Iris pigment epithelial cell (primary cell): ENCODE data around the gene SAMD9.
"Not testable (repeated sequence)": the region's sequence is repeated elsewhere in the genome, so short reads cannot be mapped to it uniquely, and the experiment has no call there.

Experiments
- DNase-seq: peaks from one replicate; pipeline ENCODE4 v3.0.0-alpha.2; 2011; ENCODE audit warnings: low read depth

The SAMD9 gene

GRCh38 chr7:93117852-93118530 is at the start of gene SAMD9:
TSS of gene SAMD9 (minus strand) at chr7:93117979. CDS start at chr7:93106097, 11,882 bp downstream.
- peak; percentile 91 for DNase-seq

DNA sequence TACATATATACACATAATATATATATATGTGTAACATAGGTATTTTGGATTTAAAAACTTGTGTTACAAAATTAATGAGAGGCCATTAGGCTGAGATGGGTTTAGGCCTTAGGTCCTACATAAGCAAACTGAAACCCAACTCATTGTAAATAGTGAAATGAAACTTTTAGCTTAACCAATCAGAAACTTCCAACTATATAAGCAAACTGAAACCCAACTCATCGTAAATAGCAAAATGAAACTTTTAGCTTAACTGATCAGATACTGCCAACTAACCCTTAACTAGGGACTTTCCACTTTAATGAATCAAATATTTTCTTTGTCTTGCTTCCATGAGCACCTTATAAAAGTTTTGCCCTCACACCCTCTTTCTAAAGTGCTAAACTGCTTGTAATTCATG is 47.7 kb upstream of the SAMD9 start:
- no peak for DNase-seq

- DNase-seq = no peak
Observed at GRCh38 chr7:93164766-93165165, 47.0 kb upstream of the SAMD9 start.

GRCh38 chr7:93161181-93161762 is 43.5 kb upstream of the SAMD9 start:
- no peak for DNase-seq

DNA sequence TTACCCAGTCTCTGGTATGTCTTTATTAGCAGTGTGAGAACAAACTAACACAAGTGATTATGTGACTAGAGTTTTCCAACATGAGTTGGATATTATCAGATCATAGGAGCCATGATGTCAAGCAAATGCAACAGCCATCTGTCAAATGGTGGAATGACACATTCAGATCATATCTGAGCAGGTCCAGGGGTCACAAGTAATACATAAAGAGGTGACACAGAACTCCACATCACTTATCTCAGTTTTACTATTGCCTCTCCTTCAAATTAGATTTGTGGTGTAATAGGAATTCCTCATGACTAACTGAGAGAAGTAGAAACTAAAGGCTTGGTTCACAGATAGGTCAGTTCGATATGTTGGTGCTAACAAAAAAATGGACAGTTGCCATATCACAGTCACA is 42.6 kb upstream of the SAMD9 start:
- peak; percentile 58 for DNase-seq

DNA sequence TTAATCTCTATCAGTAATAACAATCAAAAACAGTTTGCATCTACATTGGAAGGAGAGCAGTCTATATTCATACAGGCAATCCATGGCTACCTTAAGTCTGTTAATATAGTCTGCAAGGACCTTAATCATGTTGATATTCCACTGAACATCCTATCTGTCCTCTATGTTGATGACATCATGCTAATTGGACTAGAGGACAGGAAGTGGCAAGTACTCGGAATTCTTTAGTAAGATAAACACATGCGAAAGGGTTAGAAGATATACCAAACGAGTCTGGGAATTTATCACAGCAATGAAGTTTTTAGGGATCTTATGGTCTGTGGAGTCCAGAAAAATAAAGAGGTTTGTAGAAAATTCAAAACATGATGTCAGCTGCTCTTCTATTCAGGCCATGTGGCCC is 41.7 kb upstream of the SAMD9 start:
- DNase-seq = peak; percentile 60

- DNase-seq = peak; percentile 42
Observed at GRCh38 chr7:93156884-93157283, 39.1 kb upstream of the SAMD9 start.

- peak; percentile 69 for DNase-seq
Observed at GRCh38 chr7:93150200-93150835, 32.5 kb upstream of the SAMD9 start.

DNA sequence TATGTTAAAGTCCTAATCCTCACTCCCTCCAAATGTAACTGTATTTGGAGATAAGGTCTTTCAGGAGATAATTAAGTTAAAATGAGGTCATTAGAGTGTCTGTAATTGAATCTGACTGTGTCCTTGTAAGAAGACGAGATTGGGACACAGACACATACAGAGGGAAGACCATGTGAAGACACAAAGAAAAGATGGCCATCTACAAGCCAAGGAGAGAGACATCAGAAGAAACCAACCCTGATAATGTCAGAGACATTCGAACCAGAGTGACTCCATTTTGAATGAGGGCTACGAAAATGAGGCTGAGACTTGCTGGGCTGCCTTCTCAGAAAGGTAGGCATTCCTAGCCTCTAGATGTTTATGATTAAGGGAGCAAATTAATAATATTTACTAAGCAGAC is 30.9 kb upstream of the SAMD9 start:
- DNase-seq = no peak

DNA sequence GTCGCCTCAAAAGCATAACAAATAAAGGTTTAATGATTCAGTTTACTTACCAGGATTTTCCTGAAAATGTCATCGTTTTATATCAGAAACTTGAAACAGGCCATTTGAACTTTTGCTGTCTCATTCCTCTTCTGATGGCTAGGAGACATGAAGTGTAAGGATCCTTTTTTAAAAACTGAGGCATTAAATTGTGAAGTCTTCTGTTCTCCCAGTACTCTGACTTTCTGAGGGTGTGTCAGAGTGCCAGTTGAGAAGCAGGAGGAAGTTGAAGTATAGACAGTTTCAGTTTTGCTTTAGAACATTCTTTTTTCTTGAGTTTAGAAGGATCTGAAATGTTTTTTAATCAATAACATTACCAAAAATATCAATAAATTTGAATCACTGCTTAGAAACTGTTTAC is 30.4 kb upstream of the SAMD9 start, which contains the start of gene SAMD9L:
Gene SAMD9L (minus strand): TSS at position 242 of the 400 bp plus-strand sequence. CDS start 12,414 bp downstream, outside the sequence.
- peak; percentile 53 for DNase-seq

DNA sequence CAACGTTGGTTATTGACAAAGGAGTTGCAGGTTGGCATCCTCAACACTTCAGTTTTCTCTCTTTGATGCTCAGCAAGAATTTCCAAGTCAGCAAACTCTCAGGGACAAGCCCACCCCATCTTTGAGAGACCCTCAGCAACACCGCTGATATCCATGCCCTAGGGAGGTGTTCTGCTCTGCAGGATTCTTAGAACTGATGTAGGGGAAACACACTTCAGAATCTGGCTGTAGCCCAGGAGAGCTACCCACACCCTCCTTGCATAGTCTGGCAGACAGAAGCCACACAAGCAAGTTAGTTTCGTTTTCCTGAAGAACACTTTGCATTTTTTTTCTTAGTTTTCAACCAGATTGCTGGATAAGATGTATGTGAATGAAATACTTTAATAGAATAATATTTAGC is 29.6 kb upstream of the SAMD9 start:
- DNase-seq = peak; percentile 73

DNA sequence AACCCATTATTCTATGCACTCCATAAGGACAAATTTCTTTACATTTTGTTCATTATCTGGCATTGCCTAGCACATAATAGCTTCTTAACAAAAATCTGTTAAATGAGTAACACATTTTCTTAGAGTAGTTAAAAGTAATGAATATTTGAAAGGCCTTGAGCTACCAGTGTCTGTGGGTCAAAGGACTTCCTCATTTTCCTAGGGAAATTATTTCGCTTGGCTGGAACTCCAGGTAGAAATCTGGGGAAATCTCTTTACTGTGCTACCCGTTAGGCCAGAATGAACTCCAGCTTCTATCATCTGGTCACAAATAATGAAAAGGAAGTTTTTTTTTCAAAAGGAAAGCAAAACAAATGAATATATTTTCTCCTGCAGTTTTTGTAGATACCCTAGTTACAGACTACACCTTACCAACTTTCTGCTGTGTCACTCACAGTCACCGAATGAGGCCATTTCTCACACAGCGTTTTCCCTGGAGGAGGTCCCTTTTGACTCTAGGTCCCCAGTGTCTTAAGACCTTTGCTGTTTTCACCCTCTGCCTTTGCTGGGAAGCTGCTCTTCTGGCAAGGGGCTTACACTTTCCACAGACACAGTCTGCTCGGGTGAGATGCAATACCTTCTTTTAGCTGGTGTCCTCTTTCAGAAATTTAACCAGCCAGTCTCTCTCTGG is 28.8 kb upstream of the SAMD9 start:
- DNase-seq = no peak

GRCh38 chr7:93146036-93146435 is 28.3 kb upstream of the SAMD9 start:
- DNase-seq = no peak

GRCh38 chr7:93145354-93145753 is 27.6 kb upstream of the SAMD9 start:
- DNase-seq = no peak

DNA sequence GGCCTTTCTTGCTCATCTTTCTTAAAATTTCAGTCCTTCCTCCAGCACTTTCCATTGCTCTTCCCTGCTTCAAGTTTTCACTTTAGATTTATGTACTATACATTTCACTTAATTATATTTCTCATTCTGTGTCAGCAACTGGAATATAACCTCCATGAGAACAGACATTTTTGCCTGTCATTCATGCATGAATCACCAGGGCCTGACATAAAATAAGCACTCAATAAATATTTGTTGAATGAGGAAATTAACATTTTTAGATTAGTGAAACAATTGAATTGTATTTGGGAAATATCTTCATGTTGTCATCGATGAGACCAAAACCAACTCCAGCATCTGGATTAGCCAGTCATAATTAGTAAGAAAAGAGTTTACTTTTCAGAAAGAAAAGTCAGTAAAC is 24.3 kb upstream of the SAMD9 start:
- peak; percentile 27 for DNase-seq

- no peak for DNase-seq
Observed at GRCh38 chr7:93140582-93141191, 22.9 kb upstream of the SAMD9 start.

- DNase-seq = no peak
Observed at GRCh38 chr7:93138576-93138975, 20.8 kb upstream of the SAMD9 start.

DNA sequence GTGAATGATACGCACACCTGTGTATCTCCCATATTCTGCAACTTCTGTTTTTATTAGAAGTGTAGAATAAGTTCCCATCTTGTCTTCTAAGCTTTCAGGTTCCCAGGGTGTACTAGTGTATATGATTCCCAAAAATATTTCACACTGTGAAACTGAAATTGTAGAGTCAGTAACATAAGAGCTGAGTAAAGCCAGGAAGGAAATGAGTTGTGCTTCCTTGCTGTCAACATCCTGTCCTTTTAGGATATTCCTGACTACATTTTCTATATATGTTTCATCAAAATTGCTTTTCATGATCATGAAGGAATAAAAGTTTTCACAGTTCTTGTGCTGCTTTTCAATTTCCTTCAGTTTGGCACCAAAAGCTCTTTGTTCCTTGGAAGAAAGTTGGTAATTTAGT is 15.2 kb upstream of the SAMD9 start:
- DNase-seq = no peak

- no peak for DNase-seq
Observed at GRCh38 chr7:93132216-93132615, 14.4 kb upstream of the SAMD9 start.

GRCh38 chr7:93126954-93127353 is 9.2 kb upstream of the SAMD9 start:
- DNase-seq = not testable (repeated sequence)

GRCh38 chr7:93123532-93123931 is 5.8 kb upstream of the SAMD9 start:
- DNase-seq = not testable (repeated sequence)
